ENCODE data around the gene ACD.

DNA sequence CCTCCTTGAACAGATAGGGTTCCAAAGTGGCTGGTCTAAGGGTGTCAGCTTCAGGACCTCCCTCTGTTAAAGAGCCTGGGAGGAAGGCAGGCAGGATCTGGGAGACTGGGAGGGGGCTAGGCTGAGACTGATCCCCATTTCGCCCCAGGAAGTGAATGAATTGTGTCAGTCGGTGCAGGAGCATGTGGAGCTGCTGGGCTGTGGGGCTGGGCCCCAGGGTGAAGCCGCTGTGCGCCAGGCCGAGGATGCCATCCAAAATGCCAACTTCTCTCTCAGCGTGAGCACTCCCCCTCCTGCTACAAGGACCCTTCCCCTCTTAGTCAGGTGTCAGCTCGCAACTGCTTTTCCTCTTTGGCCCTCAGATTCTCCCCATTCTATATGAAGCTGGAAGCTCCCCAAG lies 9.0 kb downstream of the ACD start:
- TF ChIP-seq ZNF76 (tag by site-specific recombination; IDR thresholded peaks at IDR 0.05; ENCODE audit: borderline replicate concordance, low read depth) (no peak), ZNF654 (tag by site-specific recombination; IDR thresholded peaks at IDR 0.05; ENCODE audit: low read depth) (no peak), ZNF670 (tag by site-specific recombination; IDR thresholded peaks at IDR 0.05; ENCODE audit: low read depth) (no peak), ZNF24 (tag by site-specific recombination; IDR thresholded peaks at IDR 0.05) (no peak), ZIC2 (tag by site-specific recombination; IDR thresholded peaks at IDR 0.05) (no peak), ZNF747 (tag by site-specific recombination; IDR thresholded peaks at IDR 0.05) (no peak), ZNF133 (tag by site-specific recombination; IDR thresholded peaks at IDR 0.05) (no peak)

All from HEK293 (cell line).